Prostate gland (tissue), 2 donors: ENCODE results near the gene FRMPD4.

Experiments used
- POLR2A ChIP-seq: fragments of 450-650 bp; IDR thresholded peaks from one replicate; pipeline ENCODE4 v1.6.1; 2016; ENCODE audit warnings: antibody characterized with exemption, mild to moderate bottlenecking
- POLR2AphosphoS5 ChIP-seq: sonication (generic); formaldehyde crosslinking; IDR thresholded peaks from one replicate; pipeline ENCODE4 v1.6.1; 2017; ENCODE audit warnings: antibody characterized with exemption
- TF ChIP-seq, protein P1 (sequence below), 4 experiments: fragments of 200-600 bp in 2 of 4; fragments of 450-650 bp in 2 of 4; sonication (generic) in 2 of 4; IDR thresholded peaks; 1 replicate in 3 of 4; 2 replicates in 1 of 4; pipeline ENCODE4 v1.5.1; 2016 to 2019; ENCODE audit warnings: antibody characterized with exemption in 4 of 4, mild to moderate bottlenecking in 2 of 4, moderate library complexity in 2 of 4

DNA sequence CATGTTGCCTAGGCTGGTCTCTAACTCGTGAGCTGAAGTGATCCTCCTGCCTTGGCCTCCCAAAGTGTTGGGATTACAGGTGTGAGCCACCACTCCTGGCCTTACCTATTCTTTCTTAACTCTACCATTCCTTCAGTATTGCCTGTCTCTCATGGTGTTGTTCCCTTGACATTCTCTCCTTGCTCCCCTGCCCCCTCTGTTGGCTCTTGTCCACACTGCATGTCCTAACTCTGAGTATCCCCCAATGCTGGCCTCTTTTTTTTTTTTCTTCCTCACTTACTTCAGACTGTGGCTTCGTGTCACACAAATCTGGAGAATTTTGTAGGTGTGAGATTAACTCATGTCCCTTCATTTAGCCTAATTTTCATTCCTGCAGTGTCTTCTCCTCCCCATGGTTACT, 22.9 kb upstream of the FRMPD4 start:
- no peak for TF ChIP-seq POLR2A
- TF ChIP-seq, protein P1, sequence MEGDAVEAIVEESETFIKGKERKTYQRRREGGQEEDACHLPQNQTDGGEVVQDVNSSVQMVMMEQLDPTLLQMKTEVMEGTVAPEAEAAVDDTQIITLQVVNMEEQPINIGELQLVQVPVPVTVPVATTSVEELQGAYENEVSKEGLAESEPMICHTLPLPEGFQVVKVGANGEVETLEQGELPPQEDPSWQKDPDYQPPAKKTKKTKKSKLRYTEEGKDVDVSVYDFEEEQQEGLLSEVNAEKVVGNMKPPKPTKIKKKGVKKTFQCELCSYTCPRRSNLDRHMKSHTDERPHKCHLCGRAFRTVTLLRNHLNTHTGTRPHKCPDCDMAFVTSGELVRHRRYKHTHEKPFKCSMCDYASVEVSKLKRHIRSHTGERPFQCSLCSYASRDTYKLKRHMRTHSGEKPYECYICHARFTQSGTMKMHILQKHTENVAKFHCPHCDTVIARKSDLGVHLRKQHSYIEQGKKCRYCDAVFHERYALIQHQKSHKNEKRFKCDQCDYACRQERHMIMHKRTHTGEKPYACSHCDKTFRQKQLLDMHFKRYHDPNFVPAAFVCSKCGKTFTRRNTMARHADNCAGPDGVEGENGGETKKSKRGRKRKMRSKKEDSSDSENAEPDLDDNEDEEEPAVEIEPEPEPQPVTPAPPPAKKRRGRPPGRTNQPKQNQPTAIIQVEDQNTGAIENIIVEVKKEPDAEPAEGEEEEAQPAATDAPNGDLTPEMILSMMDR (IDR thresholded peaks at IDR 0.05), result no peak
- no peak for TF ChIP-seq POLR2AphosphoS5
